SK-N-SH (cell line): ENCODE results near the gene CELSR2. TPM values are rescaled to one million over a fixed set of nuclear protein-coding genes. Genes with fewer than 3 reads are reported as not detected.

Experiments
- CTCF ChIA-PET: fragments of 300-600, 350-600 bp; formaldehyde crosslinking; extraction: SDS; loops from one replicate; lab custom pipeline; 2021; lab: Yijun Ruan, JAX
- POLR2A ChIA-PET: fragments of 350-600 bp; sonication (Branson Sonifier 250); formaldehyde crosslinking; extraction: SDS; loops from one replicate; lab custom pipeline; 2020; ENCODE audit warnings: antibody characterized with exemption, inconsistent platforms; lab: Yijun Ruan, JAX
- DNase-seq: peaks from one replicate; pipeline ENCODE4 v3.0.0; 2012
- H2AFZ ChIP-seq: fragments of 200-600 bp; sonication (generic); 2 replicates; pipeline ENCODE4 v1.8.1; 2016; ENCODE audit warnings: antibody characterized with exemption, mild to moderate bottlenecking, low read depth
- H3F3A ChIP-seq: fragments of 200-600 bp; sonication (generic); replicated peaks from 2 replicates; pipeline ENCODE3; 2016; ENCODE audit warnings: antibody characterized with exemption, mild to moderate bottlenecking; ENCODE audit not compliant: insufficient read depth
- H3K27ac ChIP-seq, 2 experiments: fragments of 200-500 bp in 1 of 2; fragments of 200-600 bp in 1 of 2; sonication (Bioruptor generic) in 1 of 2; sonication (generic), shearing (Covaris generic) in 1 of 2; 2 replicates each; pipeline versions ENCODE4 v1.5.1 to v1.6.1; 2014 to 2016; ENCODE audit warnings: low read depth in 2 of 2, inconsistent platforms in 1 of 2, low read length in 1 of 2, mild to moderate bottlenecking in 1 of 2, mixed read lengths in 1 of 2
- H3K27me3 ChIP-seq: fragments of 200-600 bp; sonication (generic), shearing (Covaris generic); 2 replicates; pipeline ENCODE4 v1.6.1; 2016; ENCODE audit warnings: mixed run types; ENCODE audit not compliant: insufficient read depth
- H3K36me3 ChIP-seq, 2 experiments: fragments of 200-500 bp in 1 of 2; fragments of 200-600 bp in 1 of 2; sonication (Bioruptor generic) in 1 of 2; sonication (generic) in 1 of 2; replicated peaks in 1 of 2; 2 replicates each; pipeline versions ENCODE3 to v1.5.1; 2014 to 2016; ENCODE audit warnings: low read length in 1 of 2, mild to moderate bottlenecking in 1 of 2; ENCODE audit not compliant: insufficient read depth in 2 of 2, control insufficient read depth in 1 of 2
- H3K4me1 ChIP-seq, 2 experiments: fragments of 200-500 bp in 1 of 2; fragments of 200-600 bp in 1 of 2; sonication (Bioruptor generic) in 1 of 2; sonication (generic), shearing (Covaris generic) in 1 of 2; 2 replicates each; pipeline versions ENCODE4 v1.5.1 to v1.6.1; 2014 to 2016; ENCODE audit warnings: low read depth in 1 of 2, low read length in 1 of 2, mixed run types in 1 of 2; ENCODE audit not compliant: insufficient read depth in 2 of 2, control insufficient read depth in 1 of 2
- H3K4me2 ChIP-seq: fragments of 200-600 bp; sonication (generic), shearing (Covaris generic); 2 replicates; pipeline ENCODE4 v1.6.1; 2017; ENCODE audit warnings: mixed run types
- H3K4me3 ChIP-seq, 2 experiments: fragments of 200-500 bp in 1 of 2; fragments of 200-600 bp in 1 of 2; sonication (Bioruptor generic) in 1 of 2; sonication (generic), shearing (Covaris generic) in 1 of 2; 2 replicates each; pipeline versions ENCODE4 v1.5.1 to v1.8.1; 2014 to 2016; ENCODE audit warnings: low read depth in 2 of 2, inconsistent platforms in 1 of 2, low read length in 1 of 2, mild to moderate bottlenecking in 1 of 2, mixed read lengths in 1 of 2, moderate library complexity in 1 of 2
- H3K79me2 ChIP-seq: fragments of 200-600 bp; sonication (generic); 2 replicates; pipeline ENCODE4 v1.8.1; 2017; ENCODE audit warnings: mild to moderate bottlenecking; ENCODE audit not compliant: insufficient read depth
- H3K9ac ChIP-seq: fragments of 200-600 bp; sonication (generic); 2 replicates; pipeline ENCODE4 v1.6.1; 2017; ENCODE audit warnings: mixed run types
- H3K9me2 ChIP-seq: fragments of 200-600 bp; sonication (generic); 2 replicates; pipeline ENCODE4 v1.6.1; 2017; ENCODE audit warnings: mixed run types
- H3K9me3 ChIP-seq: fragments of 200-600 bp; sonication (generic); 2 replicates; pipeline ENCODE4 v1.6.1; 2017; ENCODE audit warnings: mixed run types, mild to moderate bottlenecking, moderate library complexity
- H4K20me1 ChIP-seq: fragments of 200-600 bp; sonication (generic); 2 replicates; pipeline ENCODE4 v1.6.1; 2017; ENCODE audit warnings: mild to moderate bottlenecking, mixed run types; ENCODE audit not compliant: insufficient read depth
- ELF1 ChIP-seq: IDR thresholded peaks from 2 replicates; pipeline ENCODE4 v1.4.0; 2012
- EZH2phosphoT487 ChIP-seq: fragments of 200-600 bp; sonication (generic); IDR thresholded peaks from 2 replicates; pipeline ENCODE4 v1.6.1; 2017; ENCODE audit warnings: low read depth, mixed run types, mild to moderate bottlenecking, antibody characterized with exemption, moderate library complexity, borderline replicate concordance
- FOSL2 ChIP-seq: IDR thresholded peaks from 2 replicates; pipeline ENCODE4 v1.4.0; 2012; ENCODE audit warnings: low read depth, mild to moderate bottlenecking, moderate library complexity, borderline replicate concordance
- FOXM1 ChIP-seq: IDR thresholded peaks from 2 replicates; pipeline ENCODE4 v1.4.0; 2012; ENCODE audit warnings: low read depth, mild to moderate bottlenecking
- GABPA ChIP-seq: IDR thresholded peaks from 2 replicates; pipeline ENCODE4 v1.4.0; 2012; ENCODE audit warnings: low read depth, mild to moderate bottlenecking
- GATA2 ChIP-seq: sonication (generic); formaldehyde crosslinking; IDR thresholded peaks from 2 replicates; pipeline ENCODE4 v1.5.0; 2020; ENCODE audit warnings: mild to moderate bottlenecking, missing genetic modification reagents
- MXI1 ChIP-seq: IDR thresholded peaks from 2 replicates; pipeline ENCODE4 v1.6.1; 2012; ENCODE audit warnings: mild to moderate bottlenecking, low read depth, low read length, improper control_type of control experiment
- NRF1 ChIP-seq: IDR thresholded peaks from 2 replicates; pipeline ENCODE4 v1.6.1; 2012; ENCODE audit warnings: low read depth, mild to moderate bottlenecking, low read length
- RFX5 ChIP-seq: IDR thresholded peaks from 2 replicates; pipeline ENCODE4 v1.6.1; 2012; ENCODE audit warnings: mild to moderate bottlenecking, improper control_type of control experiment, low read length
- RXRA ChIP-seq: IDR thresholded peaks from 2 replicates; pipeline ENCODE4 v1.4.0; 2012; ENCODE audit warnings: low read depth, mild to moderate bottlenecking, borderline replicate concordance
- TAF1 ChIP-seq: IDR thresholded peaks from 2 replicates; pipeline ENCODE4 v1.6.1; 2012; ENCODE audit warnings: low read depth, mild to moderate bottlenecking, low read length, moderate library complexity, borderline replicate concordance
- WGBS: methylation state at CpG from one replicate; pipeline ENCODE4 v1.1.6; 2017; ENCODE audit warnings: low lambda C conversion rate; 5-methylcytosine and 5-hydroxymethylcytosine counted together
- polyA plus RNA-seq, 3 experiments: library from polyadenylated mRNA; depleted of rRNA; stranded (reverse); fragments of >200 nt; gene quantifications; 2 replicates each; pipeline ENCODE4 v1.2.3, GENCODE V29; 2012
- TF ChIP-seq, protein P1 (sequence below): IDR thresholded peaks from 2 replicates; pipeline ENCODE4 v1.4.0; 2012; ENCODE audit warnings: low read depth, borderline replicate concordance
- TF ChIP-seq, protein P2 (sequence below): IDR thresholded peaks from 2 replicates; pipeline ENCODE4 v1.4.0; 2012; ENCODE audit warnings: low read depth
- TF ChIP-seq, protein P3 (sequence below): fragments of 150-350 bp; IDR thresholded peaks from 2 replicates; pipeline ENCODE4 v1.6.1; 2016; ENCODE audit warnings: mild to moderate bottlenecking, low read depth, low read length

Gene CELSR2
- polyA plus RNA-seq, 1 of the 3 experiments (the other 2 are of a cell fraction): 3.5 TPM

DNA sequence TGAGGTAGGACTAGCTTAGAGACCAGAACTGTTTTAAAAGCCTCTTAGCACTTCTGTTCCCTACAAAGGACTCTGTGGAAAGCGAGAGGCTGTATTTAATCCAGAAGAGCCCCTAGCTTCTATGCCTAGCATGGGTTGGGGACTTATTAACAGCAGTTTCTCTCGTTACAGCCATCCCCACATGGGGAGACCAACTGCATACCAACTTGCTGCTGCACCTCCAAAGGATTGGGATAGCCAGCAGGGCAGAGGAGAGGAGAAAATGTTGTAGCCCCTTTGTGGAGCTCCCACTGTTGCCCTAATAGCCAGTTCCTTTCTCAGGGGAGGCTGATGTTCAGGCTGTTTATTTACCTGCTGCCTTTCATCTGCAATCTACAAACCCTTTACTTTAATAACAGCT is 11.0 kb upstream of the CELSR2 start:
- ChIA-PET POLR2A (interaction anchor here (2.8 kb wide), 1 partner anchor 11 kb away, joined by 20 read pairs; the partner anchor contains the start of gene CELSR2), CTCF (interaction anchor here (0.6 to 4.3 kb wide), 8 partner anchors 12 to 160 kb away, joined by 3 to 33 read pairs (median 8); partner anchors contain the start of gene SORT1)
- H3K4me1 ChIP-seq: peaks cover 11 to 14% of the 10 kb centered on the region in 2 experiments; a peak in 2 of 4 replicates

DNA sequence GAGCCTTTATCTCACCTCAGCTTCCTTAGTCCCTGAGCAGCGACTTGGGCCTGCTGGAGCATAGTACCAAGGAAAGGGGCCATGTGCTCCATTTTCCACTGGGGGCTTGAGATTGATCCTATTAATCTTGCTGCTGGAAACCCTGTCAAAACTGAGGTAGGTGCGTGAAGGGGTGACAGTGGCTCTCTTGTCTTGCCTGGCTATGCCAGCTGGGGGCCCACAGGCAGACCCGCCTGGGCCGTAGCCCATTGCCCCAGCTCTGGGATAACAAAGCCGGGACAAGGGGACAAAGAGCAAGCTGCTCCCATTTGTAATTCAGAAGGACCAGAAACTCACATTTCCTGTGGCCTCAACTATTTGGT is 10.3 kb upstream of the CELSR2 start:
- POLR2A ChIA-PET: interaction anchor here (0.9 to 2.8 kb wide), 4 partner anchors 11 to 38 kb away, joined by 3 to 20 read pairs (median 4); partner anchors contain the start of genes CELSR2 and SARS1
- CTCF ChIA-PET: interaction anchor here (1.3 to 4.3 kb wide), 8 partner anchors 8 to 160 kb away, joined by 4 to 33 read pairs (median 15); partner anchors contain the start of genes CELSR2 and SORT1
- H3K9me2 ChIP-seq: no peaks in the 10 kb centered on the region

More for the DNA sequence above, 11.0 kb upstream of the CELSR2 start:
- no peaks in the 10 kb centered on the region for H3K9me2 ChIP-seq
- TF ChIP-seq, protein P1, sequence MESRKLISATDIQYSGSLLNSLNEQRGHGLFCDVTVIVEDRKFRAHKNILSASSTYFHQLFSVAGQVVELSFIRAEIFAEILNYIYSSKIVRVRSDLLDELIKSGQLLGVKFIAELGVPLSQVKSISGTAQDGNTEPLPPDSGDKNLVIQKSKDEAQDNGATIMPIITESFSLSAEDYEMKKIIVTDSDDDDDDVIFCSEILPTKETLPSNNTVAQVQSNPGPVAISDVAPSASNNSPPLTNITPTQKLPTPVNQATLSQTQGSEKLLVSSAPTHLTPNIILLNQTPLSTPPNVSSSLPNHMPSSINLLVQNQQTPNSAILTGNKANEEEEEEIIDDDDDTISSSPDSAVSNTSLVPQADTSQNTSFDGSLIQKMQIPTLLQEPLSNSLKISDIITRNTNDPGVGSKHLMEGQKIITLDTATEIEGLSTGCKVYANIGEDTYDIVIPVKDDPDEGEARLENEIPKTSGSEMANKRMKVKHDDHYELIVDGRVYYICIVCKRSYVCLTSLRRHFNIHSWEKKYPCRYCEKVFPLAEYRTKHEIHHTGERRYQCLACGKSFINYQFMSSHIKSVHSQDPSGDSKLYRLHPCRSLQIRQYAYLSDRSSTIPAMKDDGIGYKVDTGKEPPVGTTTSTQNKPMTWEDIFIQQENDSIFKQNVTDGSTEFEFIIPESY: no peak
- TF ChIP-seq NRF1: no peak
- TF ChIP-seq, protein P2, sequence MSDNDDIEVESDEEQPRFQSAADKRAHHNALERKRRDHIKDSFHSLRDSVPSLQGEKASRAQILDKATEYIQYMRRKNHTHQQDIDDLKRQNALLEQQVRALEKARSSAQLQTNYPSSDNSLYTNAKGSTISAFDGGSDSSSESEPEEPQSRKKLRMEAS: no peak
- TF ChIP-seq RFX5: no peak
- no peak for TF ChIP-seq GATA2 (CRISPR knock-in tag)
- no peak for TF ChIP-seq MXI1
- no peak for TF ChIP-seq ELF1
- TF ChIP-seq FOXM1: no peak
- no peak for TF ChIP-seq EZH2phosphoT487
- TF ChIP-seq FOSL2: no peak
- no peak for TF ChIP-seq TAF1
- TF ChIP-seq, protein P3, sequence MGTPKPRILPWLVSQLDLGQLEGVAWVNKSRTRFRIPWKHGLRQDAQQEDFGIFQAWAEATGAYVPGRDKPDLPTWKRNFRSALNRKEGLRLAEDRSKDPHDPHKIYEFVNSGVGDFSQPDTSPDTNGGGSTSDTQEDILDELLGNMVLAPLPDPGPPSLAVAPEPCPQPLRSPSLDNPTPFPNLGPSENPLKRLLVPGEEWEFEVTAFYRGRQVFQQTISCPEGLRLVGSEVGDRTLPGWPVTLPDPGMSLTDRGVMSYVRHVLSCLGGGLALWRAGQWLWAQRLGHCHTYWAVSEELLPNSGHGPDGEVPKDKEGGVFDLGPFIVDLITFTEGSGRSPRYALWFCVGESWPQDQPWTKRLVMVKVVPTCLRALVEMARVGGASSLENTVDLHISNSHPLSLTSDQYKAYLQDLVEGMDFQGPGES: no peak
- TF ChIP-seq RXRA: no peak
- TF ChIP-seq, all 33 proteins: peak for 0
- Histone ChIP-seq H3K27ac (no peak overlapping the region), H3F3A (peaks cover 8% of the 10 kb centered on the region), H3K27me3 (no peaks in the 10 kb centered on the region), H3K79me2 (no peaks in the 10 kb centered on the region), H3K4me3 (no peak overlapping the region), H2AFZ (no peak overlapping the region), H3K9ac (no peak overlapping the region), H3K9me3 (no peaks in the 10 kb centered on the region), H3K4me2 (no peak overlapping the region), H4K20me1 (no peaks in the 10 kb centered on the region), H3K36me3 (peaks cover 31 to 51% of the 10 kb centered on the region in 2 experiments)
- no peak for DNase-seq
- 93% methylated on average over 2 of the region's 2 CpGs for WGBS

More for the DNA sequence above, 10.3 kb upstream of the CELSR2 start:
- Histone ChIP-seq H3K36me3 (peaks cover 31 to 51% of the 10 kb centered on the region in 2 experiments), H3K4me2 (no peak overlapping the region), H3K4me1 (peaks cover 11 to 14% of the 10 kb centered on the region in 2 experiments; a peak in 2 of 4 replicates), H3K9ac (no peak overlapping the region), H3F3A (peaks cover 8% of the 10 kb centered on the region), H2AFZ (no peak overlapping the region), H3K9me3 (no peaks in the 10 kb centered on the region), H3K27me3 (no peaks in the 10 kb centered on the region), H3K4me3 (no peak overlapping the region), H3K79me2 (no peaks in the 10 kb centered on the region), H3K27ac (no peak overlapping the region)
- no peak for DNase-seq
- WGBS: 81% methylated on average over 4 of the region's 5 CpGs
- TF ChIP-seq, protein P1: no peak
- no peak for TF ChIP-seq GABPA
- TF ChIP-seq, all 33 proteins: peak for 0
- H4K20me1 ChIP-seq: no peaks in the 10 kb centered on the region
